Ishikawa (cell line): Measurements from ENCODE around the gene CPAMD8.

Source experiments
- CEBPB ChIP-seq: IDR thresholded peaks from 2 replicates; pipeline ENCODE4 v1.6.1; 2012
- EGR1 ChIP-seq: IDR thresholded peaks from 2 replicates; pipeline ENCODE4 v1.6.1; 2012
- EP300 ChIP-seq: IDR thresholded peaks from 2 replicates; pipeline ENCODE4 v1.6.1; 2012; ENCODE audit warnings: borderline replicate concordance
- FOXM1 ChIP-seq: IDR thresholded peaks from 2 replicates; pipeline ENCODE4 v1.6.1; 2012; ENCODE audit warnings: low read depth, borderline replicate concordance
- RAD21 ChIP-seq: IDR thresholded peaks from 2 replicates; pipeline ENCODE4 v1.6.1; 2012; ENCODE audit warnings: low read depth
- REST ChIP-seq: IDR thresholded peaks from 2 replicates; pipeline ENCODE4 v1.6.1; 2012; ENCODE audit warnings: low read depth, mild to moderate bottlenecking
- TAF1 ChIP-seq: IDR thresholded peaks from 2 replicates; pipeline ENCODE4 v1.6.1; 2012; ENCODE audit warnings: low read depth, mild to moderate bottlenecking
- TEAD4 ChIP-seq: IDR thresholded peaks from 2 replicates; pipeline ENCODE4 v1.6.1; 2012
- ZBTB7A ChIP-seq: IDR thresholded peaks from 2 replicates; pipeline ENCODE4 v1.6.1; 2012; ENCODE audit warnings: low read depth

GRCh38 chr19:17070421-17070820 is 43.8 kb upstream of the CPAMD8 start:
- TF ChIP-seq ZBTB7A (no peak), FOXM1 (no peak), TEAD4 (no peak), RAD21 (no peak), TAF1 (no peak), REST (no peak), EGR1 (no peak), CEBPB (no peak), EP300 (no peak)
